Ovary (tissue), 9 donors: Measurements from ENCODE around the gene HDHD3. TPM values are rescaled to one million over a fixed set of nuclear protein-coding genes. Genes with fewer than 3 reads are reported as not detected.
A peak's percentile ranks its signal among the peaks of the same experiment; 100 is the strongest.

Experiments used
- DNase-seq, 5 donors: peaks; one replicate each; pipeline ENCODE4 v3.0.0-alpha.2; 2019 to 2020
- H3K27ac ChIP-seq, 2 donors: fragments of 200-600 bp; one replicate each; pipeline versions ENCODE4 v1.5.1 to v1.8.0; 2019 to 2022
- H3K27me3 ChIP-seq: fragments of 200-600 bp; one replicate; pipeline ENCODE4 v1.8.0; 2022
- H3K36me3 ChIP-seq: fragments of 200-600 bp; sonication (generic); one replicate; pipeline ENCODE4 v1.5.1; 2019
- H3K4me1 ChIP-seq: one replicate; pipeline ENCODE4 v1.8.1; 2013; ENCODE audit warnings: mild to moderate bottlenecking, moderate library complexity; ENCODE audit not compliant: insufficient read depth
- H3K4me3 ChIP-seq: fragments of 200-600 bp; sonication (generic); one replicate; pipeline ENCODE4 v1.5.1; 2017
- H3K9me3 ChIP-seq, 2 donors: fragments of 200-600 bp in 1 of 2; sonication (generic) in 1 of 2; one replicate each; pipeline versions ENCODE4 v1.5.1 to v1.8.1; 2013 to 2019; ENCODE audit warnings: mild to moderate bottlenecking in 1 of 2, moderate library complexity in 1 of 2
- EP300 ChIP-seq: sonication (generic); formaldehyde crosslinking; IDR thresholded peaks from one replicate; pipeline ENCODE4 v1.6.1; 2017; ENCODE audit warnings: antibody characterized with exemption
- POLR2A ChIP-seq: fragments of 450-650 bp; IDR thresholded peaks from one replicate; pipeline ENCODE4 v1.6.1; 2017; ENCODE audit warnings: antibody characterized with exemption, mild to moderate bottlenecking, moderate library complexity
- WGBS, 3 donors: extraction: QIAGEN DNeasy Blood & Tissue Kit in 1 of 3; methylation state at CpG; one replicate each; pipeline versions ENCODE4 v1.1.5 to v1.1.7; 2013 to 2017; 5-methylcytosine and 5-hydroxymethylcytosine counted together
- intact Hi-C, 4 donors: fragments of 100-400 bp; cut with DNase I; formaldehyde crosslinking; loops; one replicate each; pipeline versions ENCODE4 v1.11.0 to v1.15.1; 2022 to 2023
- polyA plus RNA-seq, 2 donors: library from polyadenylated mRNA; stranded (reverse); fragments of 200-250 nt in 1 of 2; fragments of 350-450 nt in 1 of 2; fragmentation: Illumina TruSeq in 1 of 2; extraction: RNeasy Lipid Tissue Mini Kit (QIAGEN cat#74804) in 1 of 2; gene quantifications; one replicate each; pipeline ENCODE4 v1.2.3, GENCODE V29; 2013 to 2014
- total RNA-seq, 7 donors: library from RNA; depleted of rRNA in 2 of 7; stranded (reverse); fragments of >200 nt in 2 of 7; fragmentation: NEBNext Ultra II Directional in 3 of 7; extraction: Animal tissue kit (Norgen Biotek cat#: 25700) in 3 of 7; gene quantifications; one replicate each; pipeline versions ENCODE4 v1.1.0 to v1.2.4, GENCODE V29; 2016 to 2023
- TF ChIP-seq, protein P1 (sequence below), 3 donors: fragments of 450-650 bp in 2 of 3; fragments of 200-600 bp in 1 of 3; IDR thresholded peaks; one replicate each; pipeline versions ENCODE4 v1.5.1 to v1.8.0; 2016 to 2022; ENCODE audit warnings: antibody characterized with exemption in 3 of 3, mild to moderate bottlenecking in 1 of 3
- donor health status: DM: no; HTN: no; CAD: no; lungs with moderate emphysema.
- donor health status: DM: no; HTN: no; CAD: no.
- donor health status: Bipolar disorder and iron deficiency.
- donor health status: DM: yes; HTN: yes; CAD: no.
- donor health status: DM: no; HTN: no; CAD: no.
- donor health status: DM: yes; HTN: yes; CAD: no.

HDHD3 gene
- total and polyA plus RNA-seq, 9 donors: 8.9 to 24.9 (median 21.1) TPM

DNA sequence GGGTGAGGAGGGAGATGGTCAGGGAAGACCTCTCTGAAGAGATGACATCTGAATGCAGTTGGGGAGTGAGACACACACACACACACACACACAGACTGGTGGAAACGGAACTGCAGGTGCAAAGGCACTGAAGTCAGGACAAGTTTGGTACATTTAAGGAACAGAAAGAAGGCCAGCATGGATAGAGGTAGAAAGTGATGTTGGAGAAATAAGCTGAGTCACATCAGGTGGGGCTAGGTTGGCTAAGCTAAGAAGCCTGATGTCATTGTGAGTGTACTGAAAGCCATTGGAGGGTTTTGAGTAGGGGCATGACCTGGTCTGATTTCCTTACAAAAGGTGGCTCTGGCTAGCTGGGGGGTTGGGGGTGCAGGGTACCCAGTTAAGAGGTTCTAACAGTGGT lies 24.4 kb downstream of the HDHD3 start:
- 59 to 65% (median 64%) methylated on average over 1 of the region's 1 CpG for WGBS, 3 donors
- H3K27ac ChIP-seq: no peak overlapping the region
- no peak overlapping the region for H3K4me3 ChIP-seq
- H3K36me3 ChIP-seq: no peaks in the 10 kb centered on the region
- H3K27me3 ChIP-seq: no peaks in the 10 kb centered on the region
- DNase-seq: no peak
- peaks cover 2% of the 10 kb centered on the region for H3K4me1 ChIP-seq
- TF ChIP-seq POLR2A: no peak
- TF ChIP-seq, protein P1, sequence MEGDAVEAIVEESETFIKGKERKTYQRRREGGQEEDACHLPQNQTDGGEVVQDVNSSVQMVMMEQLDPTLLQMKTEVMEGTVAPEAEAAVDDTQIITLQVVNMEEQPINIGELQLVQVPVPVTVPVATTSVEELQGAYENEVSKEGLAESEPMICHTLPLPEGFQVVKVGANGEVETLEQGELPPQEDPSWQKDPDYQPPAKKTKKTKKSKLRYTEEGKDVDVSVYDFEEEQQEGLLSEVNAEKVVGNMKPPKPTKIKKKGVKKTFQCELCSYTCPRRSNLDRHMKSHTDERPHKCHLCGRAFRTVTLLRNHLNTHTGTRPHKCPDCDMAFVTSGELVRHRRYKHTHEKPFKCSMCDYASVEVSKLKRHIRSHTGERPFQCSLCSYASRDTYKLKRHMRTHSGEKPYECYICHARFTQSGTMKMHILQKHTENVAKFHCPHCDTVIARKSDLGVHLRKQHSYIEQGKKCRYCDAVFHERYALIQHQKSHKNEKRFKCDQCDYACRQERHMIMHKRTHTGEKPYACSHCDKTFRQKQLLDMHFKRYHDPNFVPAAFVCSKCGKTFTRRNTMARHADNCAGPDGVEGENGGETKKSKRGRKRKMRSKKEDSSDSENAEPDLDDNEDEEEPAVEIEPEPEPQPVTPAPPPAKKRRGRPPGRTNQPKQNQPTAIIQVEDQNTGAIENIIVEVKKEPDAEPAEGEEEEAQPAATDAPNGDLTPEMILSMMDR (IDR thresholded peaks at IDR 0.05): no peak
- TF ChIP-seq EP300: no peak
- intact Hi-C loops: no loop called here
- no peaks in the 10 kb centered on the region for H3K9me3 ChIP-seq

DNA sequence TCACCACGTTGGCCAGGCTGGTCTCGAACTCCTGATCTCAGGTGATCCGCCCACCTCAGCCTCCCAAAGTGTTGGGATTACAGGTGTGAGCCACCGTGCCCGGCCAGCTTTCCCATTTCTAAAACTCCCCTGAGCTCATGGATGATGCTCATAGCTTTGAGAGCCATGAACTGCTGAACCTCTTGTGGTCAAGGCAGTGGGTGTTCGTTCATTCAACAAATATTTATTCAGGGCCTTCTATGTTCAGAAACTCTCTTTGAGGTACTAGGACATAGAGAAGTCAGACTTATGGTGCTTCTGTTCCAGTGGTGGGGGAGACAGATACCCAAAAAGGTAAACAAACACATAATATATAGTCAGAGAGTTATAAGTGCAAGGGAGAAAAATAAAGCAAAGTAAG lies 24.8 kb downstream of the HDHD3 start:
- Histone ChIP-seq H3K27ac (no peak overlapping the region), H3K4me3 (no peak overlapping the region), H3K9me3 (no peaks in the 10 kb centered on the region), H3K36me3 (no peaks in the 10 kb centered on the region), H3K27me3 (no peaks in the 10 kb centered on the region), H3K4me1 (peaks cover 2% of the 10 kb centered on the region)
- 73 to 79% (median 74%) methylated on average over 6 of the region's 6 CpGs for WGBS, 3 donors
- intact Hi-C loops: no loop called here
- DNase-seq: no peak
- TF ChIP-seq EP300 (no peak), POLR2A (no peak)
- TF ChIP-seq, protein P1 (IDR thresholded peaks at IDR 0.05): no peak

DNA sequence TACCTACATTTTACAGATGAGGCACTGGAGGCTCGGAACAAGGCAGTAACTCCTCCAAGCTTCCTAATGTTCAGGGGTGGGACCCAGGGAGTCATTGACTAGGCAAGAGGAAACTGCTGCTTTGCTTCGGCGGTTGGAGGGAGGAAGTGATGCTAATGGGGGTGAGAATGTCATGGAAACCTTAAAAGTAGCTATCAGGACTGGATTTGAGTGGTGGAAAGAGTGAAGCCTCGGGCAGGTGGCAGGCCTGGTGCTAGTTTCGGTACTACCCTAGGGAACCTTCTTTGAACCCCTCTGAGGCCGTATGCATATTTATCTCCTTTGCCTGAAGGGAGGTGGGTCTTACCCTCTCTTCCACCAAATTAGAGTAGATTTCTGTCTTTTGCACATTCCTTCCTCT lies 25.8 kb downstream of the HDHD3 start:
- Histone ChIP-seq H3K27me3 (no peaks in the 10 kb centered on the region), H3K4me3 (no peak overlapping the region), H3K36me3 (no peaks in the 10 kb centered on the region), H3K4me1 (peaks cover 2% of the 10 kb centered on the region), H3K27ac (no peak overlapping the region), H3K9me3 (no peaks in the 10 kb centered on the region)
- intact Hi-C loops: no loop called here
- TF ChIP-seq, protein P1 (IDR thresholded peaks at IDR 0.05): no peak
- TF ChIP-seq POLR2A (no peak), EP300 (no peak)
- WGBS, 3 donors: 45 to 51% (median 45%) methylated on average over 6 of the region's 6 CpGs
- DNase-seq: no peak

DNA sequence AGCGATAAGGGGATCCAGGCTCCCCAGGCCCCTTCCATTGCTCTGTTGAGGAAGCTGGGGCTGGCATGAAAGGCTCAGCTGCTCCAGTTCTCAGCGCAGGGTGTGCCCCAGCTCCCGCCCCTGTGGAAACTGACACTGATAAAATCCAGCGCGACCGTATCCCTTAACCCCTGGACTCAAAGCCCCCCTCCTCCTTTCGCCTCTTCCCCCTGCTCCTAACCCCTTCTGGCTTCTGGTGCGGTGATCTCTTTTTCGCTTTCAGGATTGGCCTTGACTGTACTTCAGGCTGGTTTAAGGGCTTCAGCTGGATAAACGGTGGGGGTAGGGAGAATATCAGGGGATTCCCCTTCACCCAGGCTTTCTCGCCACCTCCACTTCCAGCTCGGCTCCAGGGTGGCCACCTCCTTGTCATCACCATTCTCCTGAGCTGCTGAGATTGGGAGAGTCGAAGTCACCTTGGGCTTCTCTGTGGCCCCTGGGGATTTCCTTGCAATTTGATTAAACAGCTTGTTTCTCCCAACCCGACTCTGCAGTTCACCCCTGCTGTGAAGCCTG lies 26.6 kb downstream of the HDHD3 start:
- intact Hi-C loops: no loop called here
- Histone ChIP-seq H3K4me3 (peak overlapping the region; percentile 31), H3K4me1 (peaks cover 2% of the 10 kb centered on the region), H3K9me3 (no peaks in the 10 kb centered on the region), H3K36me3 (no peaks in the 10 kb centered on the region), H3K27ac (no peak overlapping the region), H3K27me3 (no peaks in the 10 kb centered on the region)
- no peak for TF ChIP-seq POLR2A
- no peak for TF ChIP-seq EP300
- TF ChIP-seq, protein P1 (IDR thresholded peaks at IDR 0.05): no peak
- WGBS, 3 donors: 5 to 11% (median 10%) methylated on average over 14 of the region's 14 CpGs
- no peak for DNase-seq
